ENCODE results near the gene ADAMTSL3.

GRCh38 chr15:83688201-83688600 is 34.3 kb downstream of the ADAMTSL3 start:
- TF ChIP-seq CTCF (IDR thresholded peaks at IDR 0.05): no peak
- no peak for TF ChIP-seq EZH2 (IDR thresholded peaks at IDR 0.05)
